Tibial nerve (tissue), 4 donors: ENCODE data around the gene MGAT2. TPM values are rescaled to one million over a fixed set of nuclear protein-coding genes. Genes with fewer than 3 reads are reported as not detected.
A peak's percentile ranks its signal among the peaks of the same experiment; 100 is the strongest.
"Not testable (repeated sequence)": the region's sequence is repeated elsewhere in the genome, so short reads cannot be mapped to it uniquely, and the experiment has no call there.

Experiments used
- DNase-seq, 2 donors: peaks; one replicate each; pipeline ENCODE4 v3.0.0-alpha.2; 2019; ENCODE audit warnings: low spot score in 2 of 2
- H3K27ac ChIP-seq, 4 donors: fragments of 200-600 bp; sonication (generic) in 3 of 4; one replicate each; pipeline ENCODE4 v1.5.1; 2017 to 2019; ENCODE audit warnings: mild to moderate bottlenecking in 1 of 4
- H3K27me3 ChIP-seq, 2 donors: fragments of 200-600 bp; sonication (generic) in 1 of 2; one replicate each; pipeline versions ENCODE4 v1.5.1 to v1.6.0; 2017 to 2019
- H3K36me3 ChIP-seq, 3 donors: fragments of 200-600 bp; sonication (generic); one replicate each; pipeline ENCODE4 v1.5.1; 2018 to 2019
- H3K4me1 ChIP-seq, 4 donors: fragments of 200-600 bp; sonication (generic) in 3 of 4; one replicate each; pipeline ENCODE4 v1.5.1; 2017 to 2019
- H3K4me3 ChIP-seq, 4 donors: fragments of 200-600 bp; sonication (generic) in 3 of 4; one replicate each; pipeline ENCODE4 v1.5.1; 2017 to 2019; ENCODE audit warnings: mild to moderate bottlenecking in 1 of 4, moderate library complexity in 1 of 4
- H3K9me3 ChIP-seq, 4 donors: fragments of 200-600 bp; sonication (generic) in 3 of 4; one replicate each; pipeline ENCODE4 v1.5.1; 2017 to 2019
- CTCF ChIP-seq, 5 experiments: fragments of 200-600 bp in 3 of 5; fragments of 450-650 bp in 2 of 5; sonication (generic) in 3 of 5; IDR thresholded peaks; one replicate each; pipeline ENCODE4 v1.5.1; 2016 to 2019; ENCODE audit warnings: antibody characterized with exemption in 5 of 5, mild to moderate bottlenecking in 3 of 5, moderate library complexity in 2 of 5
- EP300 ChIP-seq, 2 donors: sonication (generic); formaldehyde crosslinking; IDR thresholded peaks; one replicate each; pipeline ENCODE4 v1.6.1; 2017; ENCODE audit warnings: antibody characterized with exemption in 2 of 2, mild to moderate bottlenecking in 1 of 2
- POLR2A ChIP-seq, 2 donors: fragments of 450-650 bp; IDR thresholded peaks; one replicate each; pipeline ENCODE4 v1.6.1; 2017; ENCODE audit warnings: antibody characterized with exemption in 2 of 2, mild to moderate bottlenecking in 2 of 2, moderate library complexity in 2 of 2
- WGBS, 2 donors: methylation state at CpG; one replicate each; pipeline ENCODE4 v1.1.5; 2018; 5-methylcytosine and 5-hydroxymethylcytosine counted together
- total RNA-seq, 4 donors: library from RNA; depleted of rRNA; stranded (reverse); fragments of >200 nt; gene quantifications; one replicate each; pipeline ENCODE4 v1.1.0, GENCODE V29; 2016

Gene MGAT2
- total RNA-seq, 4 donors from 2014 or later: 21.0 to 24.3 (median 23.8) TPM

DNA sequence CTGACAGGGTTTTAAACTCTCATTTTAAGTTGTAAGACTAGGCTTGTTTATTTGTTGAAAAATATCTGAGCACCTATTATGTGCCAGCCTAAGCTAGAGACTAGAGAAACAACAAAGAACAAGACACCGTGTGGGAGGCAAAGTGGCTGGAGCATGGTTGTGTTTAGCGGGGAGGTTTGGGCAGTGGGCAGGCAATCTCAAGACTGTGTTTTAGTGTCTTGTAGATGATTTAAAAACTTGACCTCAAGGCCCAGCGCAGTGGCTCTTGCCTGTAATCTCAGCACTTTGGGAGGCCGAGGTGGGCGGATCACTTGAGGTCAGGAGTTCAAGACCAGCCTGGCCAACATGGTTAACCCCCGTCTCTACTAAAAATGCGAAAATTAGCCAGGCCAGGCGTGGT lies 7.9 kb upstream of the MGAT2 start:
- H3K9me3 ChIP-seq: no peaks in the 10 kb centered on the region
- H3K36me3 ChIP-seq: peaks cover 0 to 18% (median 0%) of the 10 kb centered on the region in 3 donors
- WGBS, 2 donors: 67% methylated on average over 8 of the region's 8 CpGs

DNA sequence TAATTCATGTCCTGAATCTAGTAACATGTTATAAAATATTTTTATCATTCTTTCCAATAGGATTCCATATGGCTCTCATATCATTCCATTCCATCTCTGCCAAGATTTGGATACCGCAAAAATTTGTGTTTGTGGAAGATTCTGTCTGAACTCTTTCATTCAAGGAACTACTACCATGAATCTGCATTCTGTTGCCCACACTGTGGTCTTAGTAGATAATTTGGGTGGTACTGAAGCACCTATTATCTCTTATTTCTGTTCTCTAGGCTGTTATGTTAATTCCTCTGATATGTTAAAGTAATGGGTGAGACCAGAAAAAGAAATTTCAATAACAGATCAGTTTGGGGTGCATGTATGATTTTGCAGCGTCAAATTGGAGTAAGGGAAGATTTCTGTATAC lies 6.4 kb upstream of the MGAT2 start:
- Histone ChIP-seq H3K9me3 (no peaks in the 10 kb centered on the region), H3K36me3 (peaks cover 0 to 30% (median 8%) of the 10 kb centered on the region in 3 donors), H3K4me1 (peaks cover 0 to 18% (median 2%) of the 10 kb centered on the region in 4 donors), H3K27me3 (no peaks in the 10 kb centered on the region), H3K4me3 (no peak overlapping the region), H3K27ac (no peak overlapping the region)
- TF ChIP-seq POLR2A (IDR thresholded peaks at IDR 0.05): no peak
- TF ChIP-seq CTCF (IDR thresholded peaks at IDR 0.05): no peak
- TF ChIP-seq EP300 (IDR thresholded peaks at IDR 0.05): no peak
- no peak for DNase-seq
- 92% methylated on average over 2 of the region's 2 CpGs for WGBS, 2 donors

More for the DNA sequence above, 7.9 kb upstream of the MGAT2 start:
- TF ChIP-seq EP300 (IDR thresholded peaks at IDR 0.05): no peak
- TF ChIP-seq POLR2A (IDR thresholded peaks at IDR 0.05): no peak
- TF ChIP-seq CTCF (IDR thresholded peaks at IDR 0.05): no peak
- no peaks in the 10 kb centered on the region for H3K27me3 ChIP-seq
- H3K4me3 ChIP-seq: no peak overlapping the region
- no peak overlapping the region for H3K27ac ChIP-seq
- DNase-seq: no peak
- peaks cover 0 to 3% (median 0%) of the 10 kb centered on the region in 4 donors for H3K4me1 ChIP-seq

- TF ChIP-seq POLR2A (IDR thresholded peaks at IDR 0.05) (no peak), CTCF (IDR thresholded peaks at IDR 0.05) (no peak), EP300 (IDR thresholded peaks at IDR 0.05) (no peak)
- Histone ChIP-seq H3K27me3 (no peaks in the 10 kb centered on the region), H3K4me1 (peaks cover 0 to 24% (median 6%) of the 10 kb centered on the region in 4 donors), H3K9me3 (no peaks in the 10 kb centered on the region), H3K4me3 (no peak overlapping the region), H3K36me3 (peaks cover 0 to 30% (median 8%) of the 10 kb centered on the region in 3 donors), H3K27ac (no peak overlapping the region)
- no peak for DNase-seq
- 93 to 94% methylated on average over 6 of the region's 6 CpGs for WGBS, 2 donors
Measured at GRCh38 chr14:49615776-49616175, 4.8 kb upstream of the MGAT2 start.

- no peaks in the 10 kb centered on the region for H3K27me3 ChIP-seq
- no peak for TF ChIP-seq CTCF (IDR thresholded peaks at IDR 0.05)
- no peak for TF ChIP-seq POLR2A (IDR thresholded peaks at IDR 0.05)
- TF ChIP-seq EP300 (IDR thresholded peaks at IDR 0.05): no peak
- no peaks in the 10 kb centered on the region for H3K9me3 ChIP-seq
- H3K27ac ChIP-seq: no peak overlapping the region
- DNase-seq: no peak
- peaks cover 0 to 41% (median 21%) of the 10 kb centered on the region in 4 donors for H3K4me1 ChIP-seq
- H3K4me3 ChIP-seq: no peak overlapping the region
- 85 to 93% methylated on average over 6 of the region's 6 CpGs for WGBS, 2 donors
- peaks cover 0 to 25% (median 8%) of the 10 kb centered on the region in 3 donors for H3K36me3 ChIP-seq
Measured at GRCh38 chr14:49617852-49618519, 2.6 kb upstream of the MGAT2 start.

GRCh38 chr14:49619273-49619672 lies 1.3 kb upstream of the MGAT2 start:
- not testable (repeated sequence) for H3K27me3 ChIP-seq, H3K9me3 ChIP-seq, DNase-seq
- 69 to 73% methylated on average over 19 of the region's 19 CpGs for WGBS, 2 donors
- Histone ChIP-seq H3K4me1 (peaks cover 0 to 54% (median 29%) of the 10 kb centered on the region in 4 donors), H3K36me3 (peaks cover 0 to 25% (median 8%) of the 10 kb centered on the region in 3 donors), H3K27ac (peak overlapping the region in 2 of 4 donors; percentile 95 to 96), H3K4me3 (peak overlapping the region; percentile 61 to 98 (median 88))
